AG10803 (cell line): ENCODE measurements around the gene ASS1.

Experiments used
- DNase-seq: peaks from one replicate; pipeline ENCODE4 v3.0.0; 2010; ENCODE audit warnings: low read depth
- H3K4me3 ChIP-seq: 2 replicates; pipeline ENCODE4 v1.5.1; 2011; ENCODE audit warnings: mild to moderate bottlenecking, low read length, control low read depth
- TF ChIP-seq, protein P1 (sequence below): conservative IDR thresholded peaks from 2 replicates; pipeline ENCODE4 v1.5.1; 2011; ENCODE audit warnings: mild to moderate bottlenecking, low read length, control low read depth, inconsistent platforms

The ASS1 gene

GRCh38 chr9:130498918-130499698 lies 54.3 kb downstream of the ASS1 start:
- no peak for DNase-seq
- TF ChIP-seq, protein P1, sequence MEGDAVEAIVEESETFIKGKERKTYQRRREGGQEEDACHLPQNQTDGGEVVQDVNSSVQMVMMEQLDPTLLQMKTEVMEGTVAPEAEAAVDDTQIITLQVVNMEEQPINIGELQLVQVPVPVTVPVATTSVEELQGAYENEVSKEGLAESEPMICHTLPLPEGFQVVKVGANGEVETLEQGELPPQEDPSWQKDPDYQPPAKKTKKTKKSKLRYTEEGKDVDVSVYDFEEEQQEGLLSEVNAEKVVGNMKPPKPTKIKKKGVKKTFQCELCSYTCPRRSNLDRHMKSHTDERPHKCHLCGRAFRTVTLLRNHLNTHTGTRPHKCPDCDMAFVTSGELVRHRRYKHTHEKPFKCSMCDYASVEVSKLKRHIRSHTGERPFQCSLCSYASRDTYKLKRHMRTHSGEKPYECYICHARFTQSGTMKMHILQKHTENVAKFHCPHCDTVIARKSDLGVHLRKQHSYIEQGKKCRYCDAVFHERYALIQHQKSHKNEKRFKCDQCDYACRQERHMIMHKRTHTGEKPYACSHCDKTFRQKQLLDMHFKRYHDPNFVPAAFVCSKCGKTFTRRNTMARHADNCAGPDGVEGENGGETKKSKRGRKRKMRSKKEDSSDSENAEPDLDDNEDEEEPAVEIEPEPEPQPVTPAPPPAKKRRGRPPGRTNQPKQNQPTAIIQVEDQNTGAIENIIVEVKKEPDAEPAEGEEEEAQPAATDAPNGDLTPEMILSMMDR, result no peak
- no peak overlapping the region for H3K4me3 ChIP-seq

DNA sequence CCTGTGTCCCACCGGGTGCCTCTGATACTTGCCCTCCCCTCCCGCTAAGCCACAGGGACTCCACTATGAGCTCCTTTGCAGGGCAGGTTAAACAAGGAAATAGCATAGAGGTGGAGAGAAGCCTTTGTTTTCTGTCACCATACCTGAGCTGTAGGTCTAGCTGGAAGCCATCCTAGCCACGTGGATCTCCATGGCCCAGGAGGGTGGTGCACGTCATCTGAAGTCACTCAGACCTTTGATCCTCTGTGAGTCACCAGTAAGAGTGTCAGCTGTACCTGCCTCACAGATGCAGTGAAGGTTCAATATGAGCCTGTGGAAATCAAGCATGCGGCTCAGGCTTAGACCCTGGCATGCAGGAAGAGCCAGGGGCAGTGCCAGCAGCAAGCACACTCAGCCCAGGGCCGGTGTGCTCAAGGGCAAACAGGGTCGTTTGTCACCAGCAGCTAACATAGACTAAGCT lies 55.1 kb downstream of the ASS1 start:
- TF ChIP-seq, protein P1, result no peak
- DNase-seq, result no peak
- no peak overlapping the region for H3K4me3 ChIP-seq

DNA sequence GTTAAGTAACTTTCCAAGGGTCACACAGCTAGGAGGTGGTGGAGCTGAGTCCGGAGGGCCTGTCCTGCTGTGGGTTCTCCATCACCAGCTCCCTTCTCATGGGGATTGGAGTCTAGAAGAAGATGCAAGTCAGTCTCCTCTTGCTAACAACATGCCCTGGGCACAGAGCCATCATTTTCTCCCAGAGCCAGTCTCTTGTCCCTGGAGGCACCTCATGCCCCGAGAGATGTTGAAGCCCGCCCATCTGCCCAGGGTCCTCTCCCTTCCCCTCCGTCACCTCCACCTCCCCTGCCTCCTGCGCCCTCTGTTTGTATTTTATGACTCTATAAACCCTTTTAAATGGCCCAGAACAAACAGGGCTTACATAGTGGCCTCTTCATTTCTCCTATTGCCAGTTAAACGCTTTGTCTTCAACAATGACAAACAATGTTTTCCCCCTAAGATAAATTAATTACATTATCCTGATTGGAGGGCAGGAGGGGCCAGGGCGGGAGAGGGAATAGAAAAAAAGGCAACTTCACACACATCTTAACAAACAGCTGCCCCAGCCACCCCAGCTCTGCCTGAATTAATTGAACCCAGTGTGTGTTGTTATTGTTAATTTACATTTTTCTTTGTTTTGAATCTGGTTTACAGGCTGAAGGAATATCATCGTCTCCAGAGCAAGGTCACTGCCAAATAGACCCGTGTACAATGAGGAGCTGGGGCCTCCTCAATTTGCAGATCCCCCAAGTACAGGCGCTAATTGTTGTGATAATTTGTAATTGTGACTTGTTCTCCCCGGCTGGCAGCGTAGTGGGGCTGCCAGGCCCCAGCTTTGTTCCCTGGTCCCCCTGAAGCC lies 55.8 kb downstream of the ASS1 start:
- no peak for DNase-seq
- no peak overlapping the region for H3K4me3 ChIP-seq
- TF ChIP-seq, protein P1, result no peak

DNA sequence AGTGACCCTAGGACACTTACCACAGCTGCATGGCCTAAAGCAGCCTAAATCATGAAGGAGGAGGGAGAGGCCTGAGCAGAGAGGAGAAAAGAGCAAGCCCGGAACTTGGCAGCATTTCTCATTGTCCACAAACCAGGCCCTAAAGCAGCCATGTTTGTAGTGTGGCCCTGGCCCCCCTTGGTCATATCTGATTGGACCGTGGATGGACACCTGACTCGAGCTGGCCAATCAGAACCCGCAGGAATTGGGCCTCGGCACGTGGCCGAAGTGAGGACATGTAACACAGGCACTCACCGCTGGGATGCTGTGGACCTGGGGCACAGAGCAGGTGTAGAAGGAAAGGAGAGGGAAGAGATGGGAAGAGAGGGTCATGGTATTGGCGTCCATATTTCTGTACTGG lies 56.9 kb downstream of the ASS1 start:
- DNase-seq, result no peak
- TF ChIP-seq, protein P1, result no peak
- no peak overlapping the region for H3K4me3 ChIP-seq

DNA sequence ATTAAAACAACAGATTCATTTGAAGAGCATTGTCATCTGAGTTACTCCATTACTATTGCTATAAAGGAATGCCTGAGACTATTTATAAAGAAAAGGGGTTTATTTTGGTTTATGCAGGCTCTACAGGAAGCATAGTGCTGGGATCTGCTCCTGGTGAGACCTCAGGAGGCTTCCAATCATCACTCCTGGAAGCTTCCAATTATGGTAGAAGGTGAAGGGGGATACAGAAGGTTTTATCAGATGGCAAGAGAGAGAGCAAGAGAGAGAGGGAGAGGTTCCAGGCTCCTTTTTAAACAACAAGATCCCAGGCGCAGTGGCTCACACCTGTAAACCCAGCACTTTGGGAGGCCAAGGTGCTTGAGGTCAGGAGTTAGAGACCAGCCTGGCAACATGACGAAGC lies 63.5 kb downstream of the ASS1 start:
- TF ChIP-seq, protein P1, result no peak
- no peak for DNase-seq
- H3K4me3 ChIP-seq, result no peak overlapping the region

- DNase-seq, result no peak
- TF ChIP-seq, protein P1, result no peak
Measured at GRCh38 chr9:130512199-130512598, 67.4 kb downstream of the ASS1 start.

More at GRCh38 chr9:130512199-130512598, 67.4 kb downstream of the ASS1 start:
- no peak overlapping the region for H3K4me3 ChIP-seq
